ENCODE measurements around the gene NDUFA8. TPM values are rescaled to one million over a fixed set of nuclear protein-coding genes. Genes with fewer than 3 reads are reported as not detected.

NDUFA8 gene
- total and polyA plus RNA-seq, 2 experiments from 2014 or later: 36.6 to 144 TPM

GRCh38 chr9:122183501-122183900 lies 23.9 kb upstream of the NDUFA8 start:
- Histone ChIP-seq H3K36me3 (ENCODE audit: insufficient read depth) (no peaks in the 10 kb centered on the region), H3F3A (replicated peaks; ENCODE audit: low read depth) (no peaks in the 10 kb centered on the region), H2AFZ (no peak overlapping the region), H3K4me2 (no peak overlapping the region), H3K27me3 (ENCODE audit: insufficient read depth) (no peaks in the 10 kb centered on the region), H3K4me3 (no peak overlapping the region), H3K79me2 (replicated peaks; ENCODE audit: insufficient read depth) (no peaks in the 10 kb centered on the region), H3K4me1 (ENCODE audit: insufficient read depth) (no peaks in the 10 kb centered on the region), H3K27ac (ENCODE audit: low read depth) (no peak overlapping the region), H4K20me1 (replicated peaks; ENCODE audit: insufficient read depth) (no peaks in the 10 kb centered on the region), H3K9me2 (ENCODE audit: insufficient read depth) (no peaks in the 10 kb centered on the region)
- H3K27me3 Mint-ChIP-seq (ENCODE audit: insufficient read depth, low read depth, poor library complexity): peaks cover 4% of the 10 kb centered on the region
- peaks cover 2% of the 10 kb centered on the region; the same call in 1 of the 3 replicates for H3K4me1 Mint-ChIP-seq
- H3K27ac Mint-ChIP-seq: no peak overlapping the region
- no peak overlapping the region for H3K4me3 Mint-ChIP-seq
- DNase-seq (ENCODE audit: low spot score) (no peak), ATAC-seq (no peak)
- TF ChIP-seq EZH2 (IDR thresholded peaks at IDR 0.05; ENCODE audit: low read depth, unreplicated experiment): no peak
- TF ChIP-seq JUNB (IDR thresholded peaks at IDR 0.05; ENCODE audit: unreplicated experiment): no peak
- TF ChIP-seq CTCF (conservative IDR thresholded peaks at IDR 0.05; ENCODE audit: low read depth in 2 of 2): no peak
- no peak for TF ChIP-seq STAT1 (IDR thresholded peaks at IDR 0.05; ENCODE audit: unreplicated experiment)
- no peak for TF ChIP-seq CREB1 (CRISPR knock-in tag; IDR thresholded peaks at IDR 0.05; ENCODE audit: low read depth)
- no peak for TF ChIP-seq ZNF114 (CRISPR knock-in tag; IDR thresholded peaks at IDR 0.05)
- TF ChIP-seq ZNF331 (CRISPR knock-in tag; IDR thresholded peaks at IDR 0.05; ENCODE audit: low read depth): no peak
- no peak for TF ChIP-seq ETS1 (IDR thresholded peaks at IDR 0.05)
- no peaks in the 10 kb centered on the region; the same call in 2 of the 3 replicates for H3K9me3 Mint-ChIP-seq
- no peaks in the 10 kb centered on the region for H3K36me3 Mint-ChIP-seq (ENCODE audit: low read depth)

GRCh38 chr9:122180633-122181032 lies 21.1 kb upstream of the NDUFA8 start:
- Mint-ChIP-seq H3K4me1 (peaks cover 2% of the 10 kb centered on the region; the same call in 1 of the 3 replicates), H3K27me3 (ENCODE audit: insufficient read depth, low read depth, poor library complexity) (peaks cover 2% of the 10 kb centered on the region), H3K27ac (no peak overlapping the region), H3K4me3 (no peak overlapping the region), H3K9me3 (no peaks in the 10 kb centered on the region), H3K36me3 (ENCODE audit: low read depth) (no peaks in the 10 kb centered on the region)
- Histone ChIP-seq H3K4me1 (ENCODE audit: insufficient read depth) (no peaks in the 10 kb centered on the region), H3K4me3 (no peak overlapping the region), H3K27me3 (ENCODE audit: insufficient read depth) (no peaks in the 10 kb centered on the region), H3F3A (replicated peaks; ENCODE audit: low read depth) (no peaks in the 10 kb centered on the region), H4K20me1 (replicated peaks; ENCODE audit: insufficient read depth) (no peaks in the 10 kb centered on the region), H3K4me2 (no peak overlapping the region), H2AFZ (no peak overlapping the region), H3K79me2 (replicated peaks; ENCODE audit: insufficient read depth) (no peaks in the 10 kb centered on the region), H3K9me2 (ENCODE audit: insufficient read depth) (no peaks in the 10 kb centered on the region), H3K27ac (ENCODE audit: low read depth) (no peak overlapping the region), H3K36me3 (ENCODE audit: insufficient read depth) (no peaks in the 10 kb centered on the region)
- no peak for ATAC-seq
- no peak for DNase-seq (ENCODE audit: low spot score)
- no peak for TF ChIP-seq JUNB (IDR thresholded peaks at IDR 0.05; ENCODE audit: unreplicated experiment)
- no peak for TF ChIP-seq ZNF331 (CRISPR knock-in tag; IDR thresholded peaks at IDR 0.05; ENCODE audit: low read depth)
- TF ChIP-seq NANOG (IDR thresholded peaks at IDR 0.05; ENCODE audit: borderline replicate concordance): no peak
- no peak for TF ChIP-seq POLR2AphosphoS5 (IDR thresholded peaks at IDR 0.05; ENCODE audit: low read depth)
- TF ChIP-seq STAT1 (IDR thresholded peaks at IDR 0.05; ENCODE audit: unreplicated experiment): no peak
- no peak for TF ChIP-seq EZH2 (IDR thresholded peaks at IDR 0.05; ENCODE audit: low read depth, unreplicated experiment)
- TF ChIP-seq ETS1 (IDR thresholded peaks at IDR 0.05): no peak
- no peak for TF ChIP-seq CTCF (conservative IDR thresholded peaks at IDR 0.05; ENCODE audit: low read depth in 2 of 2)
- TF ChIP-seq CREB1 (CRISPR knock-in tag; IDR thresholded peaks at IDR 0.05; ENCODE audit: low read depth): no peak
- no peak for TF ChIP-seq REST (IDR thresholded peaks at IDR 0.05; ENCODE audit: unreplicated experiment)
- TF ChIP-seq EZH2phosphoT487 (IDR thresholded peaks at IDR 0.05; ENCODE audit: unreplicated experiment): no peak

All from GM23338 (cell line).